HUDEP-2 (cell line): Measurements from ENCODE around the gene GPD1.
"Not testable (repeated sequence)": the region's sequence is repeated elsewhere in the genome, so short reads cannot be mapped to it uniquely, and the experiment has no call there.

Experiments
- DNase-seq, 76 experiments: peaks; one replicate each; lab custom pipeline; 2025; ENCODE audit not compliant: unreplicated experiment in 76 of 76; lab: John Stamatoyannopoulos, UW

Gene GPD1

DNA sequence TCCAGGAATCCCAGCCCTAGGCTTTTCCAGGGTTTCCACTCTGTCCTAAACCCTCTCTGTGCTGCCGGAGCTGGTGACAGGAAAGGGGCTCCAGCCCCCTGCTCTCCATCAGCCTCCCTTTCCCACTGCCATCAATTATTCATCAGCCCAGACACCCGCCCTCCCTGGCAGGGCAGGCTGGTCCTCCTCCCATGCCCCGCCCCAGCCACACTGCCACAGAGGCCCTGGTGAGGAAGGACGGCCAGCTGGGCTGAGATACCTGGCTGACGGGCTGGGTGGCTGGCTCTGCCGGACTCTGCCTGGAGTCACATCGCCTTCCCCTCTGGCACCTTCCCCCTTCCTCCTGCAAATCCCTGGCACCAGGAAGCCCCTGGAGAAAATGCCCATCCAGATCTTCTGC is 30.6 kb upstream of the GPD1 start:
- peak in 2 of 76 experiments; percentile 9 to 17 for DNase-seq

DNA sequence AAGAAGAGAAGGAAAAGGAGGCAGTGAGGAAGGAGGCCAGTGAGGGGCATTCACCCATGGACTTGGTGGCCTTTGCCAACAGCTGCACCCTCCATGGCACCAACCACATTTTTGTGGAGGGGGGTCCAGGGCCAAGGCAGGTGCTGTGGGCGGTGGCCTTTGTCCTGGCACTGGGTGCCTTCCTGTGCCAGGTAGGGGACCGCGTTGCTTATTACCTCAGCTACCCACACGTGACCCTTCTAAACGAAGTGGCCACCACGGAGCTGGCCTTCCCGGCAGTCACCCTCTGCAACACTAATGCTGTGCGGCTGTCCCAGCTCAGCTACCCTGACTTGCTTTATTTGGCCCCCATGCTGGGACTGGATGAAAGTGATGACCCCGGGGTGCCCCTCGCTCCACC is 30.1 kb upstream of the GPD1 start:
- DNase-seq: no peak

- DNase-seq: peak in 67 of 76 experiments; percentile 10 to 84 (median 62)
These were observed 28.6 kb upstream of the GPD1 start for GRCh38 chr12:50074936-50075807.

DNA sequence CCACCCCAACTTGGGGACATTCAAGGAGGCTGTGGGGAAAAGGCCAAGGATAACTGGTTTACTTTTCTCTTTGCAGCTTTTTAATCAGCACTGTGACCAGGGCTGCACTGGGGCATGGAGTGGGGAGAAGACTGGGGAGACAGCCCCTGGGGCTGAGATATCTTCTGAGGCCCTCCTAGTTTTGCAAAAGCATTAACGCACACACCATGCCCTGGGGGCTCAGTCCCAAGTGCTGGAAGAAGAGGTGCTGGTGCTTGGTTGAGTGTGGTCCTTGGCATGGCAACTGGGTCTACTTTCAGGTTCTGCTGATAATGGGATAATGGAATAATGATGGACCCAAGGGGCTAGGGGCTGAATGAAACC is 28.0 kb upstream of the GPD1 start:
- DNase-seq: no peak

DNA sequence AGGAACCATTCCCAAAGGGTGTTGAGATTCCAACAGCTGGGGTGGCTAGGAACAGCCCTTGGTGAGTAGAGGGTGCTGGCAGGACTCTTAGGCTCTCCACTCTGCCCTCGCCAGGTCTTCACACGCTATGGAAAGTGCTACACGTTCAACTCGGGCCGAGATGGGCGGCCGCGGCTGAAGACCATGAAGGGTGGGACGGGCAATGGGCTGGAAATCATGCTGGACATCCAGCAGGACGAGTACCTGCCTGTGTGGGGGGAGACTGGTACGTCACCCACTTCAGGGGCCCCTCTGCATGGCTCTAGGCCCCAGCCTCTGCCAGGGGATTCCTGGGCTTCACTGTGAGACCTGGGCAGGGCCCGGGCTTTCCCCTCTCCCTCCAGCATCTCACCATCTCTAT is 26.7 kb upstream of the GPD1 start:
- DNase-seq: no peak

- no peak for DNase-seq
These were observed 25.5 kb upstream of the GPD1 start for GRCh38 chr12:50078281-50078680.

GRCh38 chr12:50079771-50080170 is 24.0 kb upstream of the GPD1 start:
- DNase-seq: no peak

DNA sequence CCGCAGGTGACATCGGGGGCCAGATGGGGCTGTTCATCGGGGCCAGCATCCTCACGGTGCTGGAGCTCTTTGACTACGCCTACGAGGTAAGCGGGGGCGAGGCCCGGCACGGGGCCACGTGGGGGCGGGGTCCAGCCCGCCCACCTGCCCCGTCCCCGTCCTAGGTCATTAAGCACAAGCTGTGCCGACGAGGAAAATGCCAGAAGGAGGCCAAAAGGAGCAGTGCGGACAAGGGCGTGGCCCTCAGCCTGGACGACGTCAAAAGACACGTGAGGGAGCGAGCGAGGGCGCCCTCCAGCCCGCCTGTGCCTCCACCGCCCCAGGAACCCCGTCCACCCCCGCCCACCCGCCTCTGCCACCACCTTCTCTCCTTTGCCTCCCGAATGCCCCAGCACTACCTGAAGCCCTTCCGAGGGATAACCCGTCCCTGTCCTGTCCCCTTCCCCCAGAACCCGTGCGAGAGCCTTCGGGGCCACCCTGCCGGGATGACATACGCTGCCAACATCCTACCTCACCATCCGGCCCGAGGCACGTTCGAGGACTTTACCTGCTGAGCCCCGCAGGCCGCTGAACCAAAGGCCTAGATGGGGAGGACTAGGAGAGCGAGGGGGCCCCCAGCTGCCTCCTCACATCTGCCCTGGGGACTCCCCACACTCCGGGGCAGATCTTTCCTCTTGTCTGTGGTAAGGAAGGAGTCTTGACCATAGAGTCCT is 22.6 kb upstream of the GPD1 start:
- no peak for DNase-seq

DNA sequence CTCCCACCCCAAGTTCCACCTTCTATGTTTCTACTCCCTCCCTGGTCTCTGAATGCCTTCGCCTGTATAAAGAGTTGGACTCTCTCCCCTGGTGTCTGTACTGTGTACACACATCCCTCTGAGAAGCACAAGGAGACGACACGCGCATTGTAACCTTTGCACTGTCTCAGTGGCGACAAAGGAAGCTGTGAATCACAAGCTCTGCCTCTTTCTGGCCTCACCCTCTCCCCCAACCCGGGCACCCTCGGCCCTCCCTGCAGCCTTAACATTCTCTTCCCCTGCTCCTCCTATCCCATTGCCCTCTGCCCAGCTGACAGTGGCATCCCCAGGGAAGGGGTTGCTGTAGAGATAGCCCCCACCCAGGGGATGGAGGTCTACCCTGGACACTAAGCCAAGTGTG is 21.2 kb upstream of the GPD1 start:
- DNase-seq: no peak

- DNase-seq: no peak
These were observed 20.5 kb upstream of the GPD1 start for GRCh38 chr12:50083301-50083700.

DNA sequence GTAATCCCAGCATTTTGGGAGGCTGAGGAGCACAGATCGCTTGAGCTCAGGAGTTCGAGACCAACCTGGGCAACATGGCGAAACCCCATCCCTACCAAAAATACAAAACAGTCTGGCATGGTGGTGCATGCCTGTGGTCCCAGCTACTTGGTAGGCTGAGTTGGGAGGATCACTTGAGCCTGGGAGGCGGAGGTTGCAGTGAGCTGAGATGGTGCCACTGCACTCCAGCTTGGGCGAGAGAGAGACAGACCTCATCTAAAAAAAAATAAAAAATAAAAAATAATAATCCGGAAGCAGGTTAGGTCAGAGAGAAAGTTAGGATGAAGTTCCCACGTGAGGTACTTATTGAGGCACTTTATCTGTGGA is 19.4 kb upstream of the GPD1 start:
- not testable (repeated sequence) for DNase-seq

- DNase-seq: peak in 73 of 76 experiments; percentile 24 to 89 (median 79)
These were observed 18.8 kb upstream of the GPD1 start, which contains the start of gene SMARCD1 for GRCh38 chr12:50084775-50085614. SMARCD1 (plus strand) TSS chr12:50085342; CDS start chr12:50085370, 28 bp downstream.

- peak in 2 of 76 experiments; percentile 16 to 40 for DNase-seq
These were observed 18.2 kb upstream of the GPD1 start for GRCh38 chr12:50085615-50086072.

DNA sequence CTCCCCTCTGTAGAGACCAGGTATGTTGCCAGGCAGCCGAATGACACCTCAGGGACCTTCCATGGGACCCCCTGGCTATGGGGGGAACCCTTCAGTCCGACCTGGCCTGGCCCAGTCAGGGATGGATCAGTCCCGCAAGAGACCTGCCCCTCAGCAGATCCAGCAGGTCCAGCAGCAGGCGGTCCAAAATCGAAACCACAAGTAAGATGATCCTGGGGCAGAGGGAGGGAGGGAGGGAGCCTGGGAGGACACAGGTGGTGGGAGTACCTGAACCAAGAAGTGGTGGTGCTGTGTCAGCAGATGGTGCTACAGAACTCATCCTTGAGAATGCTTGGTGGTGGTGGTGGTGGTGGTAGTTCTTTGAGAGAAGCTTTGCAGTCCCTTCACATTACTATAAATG is 17.7 kb upstream of the GPD1 start:
- DNase-seq: no peak

DNA sequence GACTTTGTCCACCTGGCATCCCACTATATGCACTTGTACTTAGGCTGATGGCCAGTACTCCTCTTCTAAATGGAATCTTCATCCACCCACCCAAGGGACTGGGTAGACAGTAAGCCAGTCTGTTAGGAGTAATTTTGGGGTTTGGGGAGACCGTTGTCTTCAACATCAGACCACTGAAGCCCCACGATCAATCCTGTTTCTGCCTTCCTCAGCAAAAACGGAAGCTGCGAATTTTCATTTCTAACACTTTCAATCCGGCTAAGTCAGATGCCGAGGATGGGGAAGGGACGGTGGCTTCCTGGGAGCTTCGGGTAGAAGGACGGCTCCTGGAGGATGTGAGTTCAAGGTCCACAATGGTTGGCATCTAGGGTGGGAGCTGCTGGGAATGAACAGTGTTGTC is 16.7 kb upstream of the GPD1 start:
- DNase-seq: no peak

DNA sequence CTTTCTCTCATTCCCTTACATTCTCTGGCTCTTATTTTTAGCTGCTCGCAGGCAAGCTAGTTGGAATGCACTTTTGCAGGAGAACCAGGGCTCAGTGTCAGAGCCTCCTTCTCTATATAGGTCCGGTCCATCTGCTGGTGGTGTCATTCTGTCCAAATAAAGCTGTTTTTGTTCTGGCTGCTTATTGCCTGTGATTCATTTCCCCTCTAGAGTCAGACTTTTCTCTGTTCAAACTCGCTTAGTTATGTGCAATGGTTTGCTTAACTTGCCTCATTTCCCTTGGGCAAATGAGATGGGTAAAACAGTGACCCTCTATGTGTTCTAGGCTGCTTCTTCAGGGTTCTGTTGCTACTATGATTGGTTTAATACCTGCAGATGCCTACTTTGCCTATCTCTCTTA is 15.8 kb upstream of the GPD1 start:
- DNase-seq: no peak

GRCh38 chr12:50088577-50089335 is 15.1 kb upstream of the GPD1 start:
- DNase-seq: peak in 44 of 76 experiments; percentile 0 to 58 (median 23)

GRCh38 chr12:50089730-50090129 is 14.1 kb upstream of the GPD1 start:
- no peak for DNase-seq

DNA sequence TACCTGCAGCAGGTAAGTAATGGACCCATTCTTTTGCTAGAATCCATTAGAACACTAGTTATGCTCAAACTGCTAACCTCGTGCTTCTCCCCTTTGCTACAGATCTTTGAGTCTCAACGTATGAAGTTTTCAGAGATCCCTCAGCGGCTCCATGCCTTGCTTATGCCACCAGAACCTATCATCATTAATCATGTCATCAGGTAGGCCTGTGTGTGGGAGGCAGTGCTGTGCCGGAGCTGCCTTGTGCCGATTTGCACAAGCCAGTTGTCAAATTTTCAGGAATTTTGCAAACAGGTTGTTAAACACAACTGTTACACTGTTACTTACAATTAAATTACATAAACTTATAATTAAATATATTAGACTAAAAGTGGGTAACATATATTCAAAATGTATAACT is 13.4 kb upstream of the GPD1 start:
- DNase-seq: no peak

DNA sequence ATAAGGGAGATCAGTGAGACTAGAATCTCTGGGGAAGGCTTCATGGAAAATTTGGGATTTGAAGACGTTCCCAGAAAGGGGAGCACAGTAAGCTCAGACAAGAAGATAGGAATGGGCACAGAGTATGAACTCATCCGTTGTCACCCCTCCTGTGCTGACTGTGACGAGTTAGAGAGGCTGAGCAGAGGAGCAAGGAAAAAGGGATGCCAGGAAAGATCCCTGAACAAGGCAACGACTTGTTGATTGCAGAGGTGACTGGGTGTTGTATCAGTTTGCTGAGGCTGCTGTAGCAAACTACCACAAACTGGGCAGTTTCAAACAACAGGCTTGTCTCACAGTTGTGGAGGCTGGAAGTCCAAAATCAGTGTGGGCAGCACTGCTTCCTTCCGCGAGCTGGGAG is 5.9 kb upstream of the GPD1 start:
- no peak for DNase-seq
